ENCODE measurements around the gene ACTRT2.

The ACTRT2 gene

DNA sequence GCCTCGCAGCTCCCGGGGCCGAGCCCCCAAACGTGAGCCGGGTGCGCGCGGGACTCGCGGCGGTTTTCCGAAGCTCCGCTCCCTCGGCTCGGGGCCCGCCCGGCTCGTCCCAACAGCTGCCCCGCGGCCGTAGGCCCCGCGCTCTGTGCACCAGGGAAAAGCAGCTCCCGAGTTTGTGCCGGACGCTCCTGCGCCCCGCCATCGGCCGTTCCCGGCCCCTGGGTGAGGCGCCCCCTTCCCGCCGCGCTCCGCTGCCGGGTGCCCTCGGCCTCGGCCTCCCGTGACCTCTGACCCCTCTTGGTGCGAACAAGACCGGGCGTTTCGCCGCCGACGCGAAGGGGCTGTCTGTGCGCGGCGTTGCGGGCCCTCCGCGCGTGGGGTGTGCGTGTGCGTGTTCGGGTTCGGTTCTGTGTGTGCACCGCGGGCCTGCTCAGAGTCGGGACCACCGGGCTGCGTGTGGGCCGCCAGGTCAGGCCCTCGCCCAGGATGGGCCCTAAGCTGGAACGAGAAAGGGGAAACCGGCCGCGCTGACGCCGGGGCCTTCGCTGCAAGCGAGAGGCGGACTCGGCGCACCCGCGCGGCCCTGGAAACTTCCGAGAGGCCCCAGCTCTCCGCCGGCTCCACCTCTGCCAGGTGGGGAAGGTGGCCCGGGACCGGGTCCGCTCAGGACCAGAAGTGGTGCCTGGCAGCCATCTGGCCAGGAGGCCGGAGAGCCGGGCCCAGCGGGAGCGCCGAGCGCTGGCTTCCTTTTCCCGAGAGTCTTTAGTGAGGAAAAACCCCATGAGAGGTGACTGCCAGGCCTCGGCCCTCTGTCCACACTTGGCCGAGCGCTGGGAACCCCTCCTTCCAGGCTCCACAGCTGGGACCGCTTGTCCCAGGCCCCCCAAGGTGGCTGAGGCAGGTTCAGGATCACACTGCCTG is 49.6 kb downstream of the ACTRT2 start:
- no peak for DNase-seq

DNA sequence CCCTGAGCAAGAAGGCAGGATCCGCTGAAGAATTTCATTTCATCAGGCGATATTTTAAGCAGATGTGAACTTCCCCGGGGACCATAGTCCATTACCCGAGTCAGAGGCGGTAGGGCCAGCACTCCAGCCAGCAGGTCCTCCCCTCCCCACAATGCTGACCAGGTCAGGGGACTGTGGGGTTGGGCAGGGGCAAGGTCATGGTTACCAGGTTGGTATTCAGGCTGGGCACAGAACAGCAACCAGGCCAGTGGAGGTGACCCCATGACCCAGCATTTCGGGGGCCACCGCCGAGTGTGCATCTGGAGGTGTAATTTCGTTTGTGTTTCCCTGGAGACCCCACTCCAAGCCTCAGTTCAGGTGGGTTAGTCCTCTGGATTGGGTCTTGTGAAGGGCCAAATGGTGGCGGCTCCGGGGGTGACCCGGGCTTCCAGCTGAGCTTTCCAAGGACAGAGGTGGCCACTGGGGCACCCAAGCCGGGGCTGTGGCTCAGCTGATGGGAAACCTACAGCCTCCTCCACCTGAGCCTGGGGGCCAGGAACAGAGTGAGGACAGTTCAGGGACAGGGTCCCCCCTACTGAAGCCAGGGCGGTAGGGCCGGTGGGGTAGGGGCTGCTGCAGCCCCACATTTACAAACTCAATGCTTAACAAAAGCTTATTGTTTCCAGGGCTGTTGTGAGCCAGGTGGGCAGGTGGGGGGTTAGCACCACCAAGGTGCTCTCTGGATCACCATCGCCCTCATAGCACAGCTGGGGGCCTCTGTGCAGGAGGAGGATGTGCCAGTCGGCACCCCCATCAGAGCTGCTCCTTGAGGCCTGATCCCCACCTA is 50.5 kb downstream of the ACTRT2 start:
- no peak for DNase-seq

Data from activated gamma-delta T cell treated with Interleukin-2 at 50 U/mL for 16 hours (primary cell).